K562 (cell line): ENCODE measurements around the gene SSTR1. TPM values are rescaled to one million over a fixed set of nuclear protein-coding genes. Genes with fewer than 3 reads are reported as not detected.

Experiments used
- ATAC-seq: fragments of 200-7000 bp; cut with Tn5 transposase; 3 replicates; pipeline ENCODE4 v1.9.1; 2020; ENCODE audit warnings: moderate library complexity
- BruUV-seq: library from RNA; stranded (reverse); fragments of 400-500 nt; replicated peaks from 2 replicates; lab custom pipeline; 2021; lab: Mats Ljungman, UMichigan
- CTCF ChIA-PET: fragments of 300-600 bp; formaldehyde crosslinking; extraction: SDS; loops from one replicate; lab custom pipeline; 2021; ENCODE audit warnings: low intra/inter-chr PET ratio; lab: Yijun Ruan, JAX
- POLR2A ChIA-PET: fragments of 300-600, 350-650 bp; sonication (Branson Sonifier 250); formaldehyde crosslinking; extraction: SDS; loops from one replicate; lab custom pipeline; 2021; ENCODE audit warnings: antibody characterized with exemption, inconsistent platforms; lab: Yijun Ruan, JAX
- DNase-seq, 4 experiments: peaks; one replicate each; pipeline versions ENCODE4 v3.0.0 to v3.0.0-alpha.2; 2011 to 2018; ENCODE audit warnings: low spot score in 3 of 4, mixed read lengths in 3 of 4; ENCODE audit errors: extremely low read depth in 1 of 4
- FAIRE-seq: peaks from 2 replicates; lab custom pipeline; 2011; peaks lifted over from hg19 to GRCh38; lab: Jason Lieb, UNC
- H2AFZ ChIP-seq: 2 replicates; pipeline ENCODE4 v1.6.0; 2011; ENCODE audit warnings: low read depth, low read length, control low read depth, inconsistent platforms
- H3K27ac ChIP-seq: fragments of 200-600 bp; 3 replicates; pipeline ENCODE4 v1.8.0; 2011; ENCODE audit warnings: low read depth, mild to moderate bottlenecking, control low read depth, inconsistent platforms, low read length, moderate library complexity, mixed read lengths; ENCODE audit errors: extremely low read depth
- H3K27me3 ChIP-seq, 2 experiments: fragments of 300-600 bp in 1 of 2; 2 replicates in 1 of 2; 3 replicates in 1 of 2; pipeline versions ENCODE4 v1.6.0 to v1.8.0; 2011; ENCODE audit warnings: inconsistent platforms in 2 of 2, low read length in 2 of 2, mild to moderate bottlenecking in 1 of 2, mixed read lengths in 1 of 2, moderate library complexity in 1 of 2; ENCODE audit not compliant: control insufficient read depth in 2 of 2, insufficient read depth in 2 of 2
- H3K36me3 ChIP-seq: fragments of 300-600 bp; 3 replicates; pipeline ENCODE4 v1.8.0; 2011; ENCODE audit warnings: mild to moderate bottlenecking, low read length, inconsistent platforms; ENCODE audit not compliant: control insufficient read depth, insufficient read depth
- H3K4me1 ChIP-seq, 2 experiments: fragments of 200-600 bp in 1 of 2; replicated peaks in 1 of 2; 2 replicates in 1 of 2; 3 replicates in 1 of 2; pipeline versions ENCODE4 v1.5.1 to v1.8.0; 2011; ENCODE audit warnings: inconsistent platforms in 2 of 2, low read length in 2 of 2, mild to moderate bottlenecking in 1 of 2, mixed read lengths in 1 of 2, moderate library complexity in 1 of 2; ENCODE audit not compliant: control insufficient read depth in 2 of 2, insufficient read depth in 2 of 2
- H3K4me2 ChIP-seq: 2 replicates; pipeline ENCODE4 v1.6.1; 2011; ENCODE audit warnings: low read length, control low read depth, inconsistent platforms, mixed read lengths; ENCODE audit not compliant: insufficient read depth
- H3K4me3 ChIP-seq: fragments of 200-600 bp; sonication (generic), shearing (Covaris generic); 2 replicates; pipeline ENCODE4 v1.5.1; 2016; ENCODE audit warnings: control low read depth, inconsistent platforms
- H3K79me2 ChIP-seq: fragments of 200-600 bp; 3 replicates; pipeline ENCODE4 v1.8.0; 2011; ENCODE audit warnings: low read length, inconsistent platforms; ENCODE audit not compliant: control insufficient read depth, insufficient read depth
- H3K9ac ChIP-seq, 2 experiments: 2 replicates each; pipeline versions ENCODE4 v1.6.0 to v1.6.1; 2011; ENCODE audit warnings: low read depth in 2 of 2, low read length in 2 of 2, control low read depth in 1 of 2, inconsistent platforms in 1 of 2, mild to moderate bottlenecking in 1 of 2, mixed read lengths in 1 of 2; ENCODE audit not compliant: insufficient read depth in 1 of 2
- H3K9me1 ChIP-seq: one replicate; pipeline ENCODE4 v1.6.0; 2011; ENCODE audit warnings: inconsistent platforms, mild to moderate bottlenecking, low read length, moderate library complexity; ENCODE audit not compliant: control insufficient read depth, insufficient read depth
- H3K9me3 ChIP-seq: replicated peaks from 2 replicates; pipeline ENCODE4 v1.5.1; 2011; ENCODE audit warnings: low read depth, low read length, inconsistent platforms; ENCODE audit not compliant: control insufficient read depth, insufficient read depth
- H4K20me1 ChIP-seq: replicated peaks from 2 replicates; pipeline ENCODE4 v1.6.1; 2011; ENCODE audit warnings: low read length, inconsistent platforms, mixed read lengths; ENCODE audit not compliant: control insufficient read depth, insufficient read depth
- CEBPB ChIP-seq: fragments of 450-650 bp; IDR thresholded peaks from 2 replicates; pipeline ENCODE4 v1.6.1; 2016; ENCODE audit warnings: missing genetic modification characterization, missing compliant biosample characterization
- CREBBP ChIP-seq: IDR thresholded peaks from one replicate; pipeline ENCODE4 v1.6.1; 2012; ENCODE audit warnings: low read depth, mild to moderate bottlenecking, control low read depth, inconsistent platforms, low read length
- FOXM1 ChIP-seq, 2 experiments: fragments of 450-650 bp in 1 of 2; sonication (generic) in 1 of 2; formaldehyde crosslinking in 1 of 2; IDR thresholded peaks; 2 replicates each; pipeline versions ENCODE4 v1.6.1 to v1.9.0; 2017 to 2022; ENCODE audit warnings: low read depth in 2 of 2, mild to moderate bottlenecking in 2 of 2, missing genetic modification reagents in 1 of 2, moderate library complexity in 1 of 2
- FOXP4 ChIP-seq: sonication (generic); formaldehyde crosslinking; IDR thresholded peaks from 2 replicates; pipeline ENCODE4 v1.8.0; 2022; ENCODE audit warnings: mild to moderate bottlenecking, missing genetic modification reagents, borderline replicate concordance
- HMG20A ChIP-seq: fragments of 450-650 bp; formaldehyde crosslinking; conservative IDR thresholded peaks from 2 replicates; pipeline ENCODE4 v1.4.0; 2020; ENCODE audit warnings: mild to moderate bottlenecking, mixed read lengths
- MED1 ChIP-seq: sonication (generic); formaldehyde crosslinking; IDR thresholded peaks from 2 replicates; pipeline ENCODE4 v1.8.1; 2023; ENCODE audit warnings: missing genetic modification reagents, borderline replicate concordance
- MLX ChIP-seq, 2 experiments: fragments of 450-650 bp in 1 of 2; sonication (generic) in 1 of 2; formaldehyde crosslinking; conservative IDR thresholded peaks; 2 replicates each; pipeline versions ENCODE4 v1.4.0 to v1.8.1; 2020 to 2022; ENCODE audit warnings: mild to moderate bottlenecking in 1 of 2, missing genetic modification reagents in 1 of 2
- POLR2AphosphoS2 ChIP-seq: IDR thresholded peaks from 2 replicates; pipeline ENCODE4 v1.6.1; 2012; ENCODE audit warnings: low read length, improper control_type of control experiment
- POLR2B ChIP-seq: fragments of 450-650 bp; IDR thresholded peaks from 2 replicates; pipeline ENCODE4 v1.6.1; 2018; ENCODE audit warnings: low read depth; ENCODE audit not compliant: partially characterized antibody
- SMARCC2 ChIP-seq: fragments of 450-650 bp; IDR thresholded peaks from 2 replicates; pipeline ENCODE4 v1.6.1; 2017; ENCODE audit warnings: antibody characterized with exemption, moderate library complexity, mild to moderate bottlenecking, low read depth
- SMARCE1 ChIP-seq: fragments of 450-650 bp; IDR thresholded peaks from 2 replicates; pipeline ENCODE4 v1.7.1; 2016; ENCODE audit warnings: mild to moderate bottlenecking
- ZNF12 ChIP-seq: sonication (generic); formaldehyde crosslinking; IDR thresholded peaks from 2 replicates; pipeline ENCODE4 v1.4.0; 2020; ENCODE audit warnings: mild to moderate bottlenecking, missing genetic modification reagents
- ZNF121 ChIP-seq: sonication (generic); formaldehyde crosslinking; conservative IDR thresholded peaks from 2 replicates; pipeline ENCODE4 v1.8.0; 2022; ENCODE audit warnings: missing genetic modification reagents
- ZNF79 ChIP-seq: fragments of 250-450 bp; sonication (Bioruptor Pico); IDR thresholded peaks from 2 replicates; pipeline ENCODE4 v1.4.0; 2020; ENCODE audit warnings: low read depth, mild to moderate bottlenecking, moderate library complexity
- ZSCAN29 ChIP-seq: fragments of 450-650 bp; IDR thresholded peaks from 2 replicates; pipeline ENCODE4 v1.6.1; 2017
- WGBS: fragments of 100-300 bp; shearing (Covaris generic); methylation state at CpG from one replicate; pipeline ENCODE4 v1.1.6; 2016; ENCODE audit warnings: low coverage, mixed read lengths; ENCODE audit not compliant: insufficient coverage; ENCODE audit errors: missing lambda C conversion rate; 5-methylcytosine and 5-hydroxymethylcytosine counted together
- in situ Hi-C: fragments of 300-500 bp; cut with MboI; formaldehyde crosslinking; loops from 4 replicates; pipeline ENCODE4 v1.15.0; 2018; ENCODE audit warnings: inconsistent platforms, mixed read lengths
- intact Hi-C: fragments of 100-400 bp; cut with micrococcal nuclease; formaldehyde crosslinking; loops from 2 replicates; pipeline ENCODE4 v1.14.2; 2022
- polyA plus RNA-seq, 8 experiments: library from polyadenylated mRNA; depleted of rRNA in 4 of 8; stranded (reverse) in 5 of 8; unstranded in 3 of 8; fragments of >200 nt; fragmentation: Nextera tagmentation in 2 of 8; fragmentation: Illumina TruSeq in 1 of 8; extraction: Ambion mirVana in 2 of 8; extraction: Trizol in 1 of 8; gene quantifications; 2 replicates each; pipeline versions ENCODE4 v1.2.1 to v1.2.3, GENCODE V29; 2011 to 2014; ENCODE audit warnings: inconsistent platforms in 1 of 8, missing spikeins in 1 of 8
- total RNA-seq, 7 experiments: library from RNA; depleted of rRNA in 6 of 7; stranded (reverse); fragments of >200 nt in 6 of 7; fragmentation: Illumina TruSeq in 2 of 7; extraction: Trizol in 2 of 7; gene quantifications; 2 replicates each; pipeline versions ENCODE4 v1.2.1 to v1.2.3, GENCODE V29; 2011 to 2021; ENCODE audit warnings: low replicate concordance in 1 of 7
- TF ChIP-seq, protein P1 (sequence below): fragments of 250-450 bp; sonication (Bioruptor Pico); IDR thresholded peaks from 2 replicates; pipeline ENCODE4 v1.4.0; 2020; ENCODE audit warnings: mild to moderate bottlenecking, moderate library complexity, borderline replicate concordance

The SSTR1 gene
- total and polyA plus RNA-seq, 9 of the 15 experiments (the other 6 are each of a cell fraction or from before 2014, with no cell fraction given) = not detected

GRCh38 chr14:38226366-38226765, 18.7 kb downstream of the SSTR1 start:
- H3K9me1 ChIP-seq = no peaks in the 10 kb centered on the region
- H3K4me1 ChIP-seq = no peaks in the 10 kb centered on the region
- H4K20me1 ChIP-seq = no peaks in the 10 kb centered on the region
- H3K27ac ChIP-seq = no peak overlapping the region
- DNase-seq = no peak
- H3K79me2 ChIP-seq = no peaks in the 10 kb centered on the region
- FAIRE-seq = no peak
- in situ Hi-C loops = no loop called here
- BruUV-seq = no TSS peak
- H3K9ac ChIP-seq = no peak overlapping the region
- ATAC-seq = no peak
- intact Hi-C loops = no loop called here
- H3K27me3 ChIP-seq = no peaks in the 10 kb centered on the region
- H3K9me3 ChIP-seq = no peaks in the 10 kb centered on the region
- 0% methylated on average over 3 of the region's 3 CpGs for WGBS
- TF ChIP-seq CEBPB (tag) (no peak), ZSCAN29 (no peak), MED1 (CRISPR knock-in tag) (no peak), SMARCC2 (no peak), ZNF12 (CRISPR knock-in tag) (no peak), FOXM1 (IDR thresholded peaks at IDR 0.05; ENCODE audit: low read depth) (no peak), FOXM1 (CRISPR knock-in tag; IDR thresholded peaks at IDR 0.05; ENCODE audit: low read depth) (no peak), POLR2B (no peak), SMARCE1 (no peak), CREBBP (no peak), ZNF121 (CRISPR knock-in tag) (no peak), POLR2AphosphoS2 (no peak), FOXP4 (CRISPR knock-in tag) (no peak), MLX (CRISPR knock-in tag; conservative IDR thresholded peaks at IDR 0.05) (no peak), ZNF79 (CRISPR knock-in tag) (no peak), HMG20A (CRISPR knock-in tag) (no peak)
- TF ChIP-seq, protein P1, sequence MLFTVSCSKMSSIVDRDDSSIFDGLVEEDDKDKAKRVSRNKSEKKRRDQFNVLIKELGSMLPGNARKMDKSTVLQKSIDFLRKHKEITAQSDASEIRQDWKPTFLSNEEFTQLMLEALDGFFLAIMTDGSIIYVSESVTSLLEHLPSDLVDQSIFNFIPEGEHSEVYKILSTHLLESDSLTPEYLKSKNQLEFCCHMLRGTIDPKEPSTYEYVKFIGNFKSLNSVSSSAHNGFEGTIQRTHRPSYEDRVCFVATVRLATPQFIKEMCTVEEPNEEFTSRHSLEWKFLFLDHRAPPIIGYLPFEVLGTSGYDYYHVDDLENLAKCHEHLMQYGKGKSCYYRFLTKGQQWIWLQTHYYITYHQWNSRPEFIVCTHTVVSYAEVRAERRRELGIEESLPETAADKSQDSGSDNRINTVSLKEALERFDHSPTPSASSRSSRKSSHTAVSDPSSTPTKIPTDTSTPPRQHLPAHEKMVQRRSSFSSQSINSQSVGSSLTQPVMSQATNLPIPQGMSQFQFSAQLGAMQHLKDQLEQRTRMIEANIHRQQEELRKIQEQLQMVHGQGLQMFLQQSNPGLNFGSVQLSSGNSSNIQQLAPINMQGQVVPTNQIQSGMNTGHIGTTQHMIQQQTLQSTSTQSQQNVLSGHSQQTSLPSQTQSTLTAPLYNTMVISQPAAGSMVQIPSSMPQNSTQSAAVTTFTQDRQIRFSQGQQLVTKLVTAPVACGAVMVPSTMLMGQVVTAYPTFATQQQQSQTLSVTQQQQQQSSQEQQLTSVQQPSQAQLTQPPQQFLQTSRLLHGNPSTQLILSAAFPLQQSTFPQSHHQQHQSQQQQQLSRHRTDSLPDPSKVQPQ (CRISPR knock-in tag) = no peak
- no peak overlapping the region for H2AFZ ChIP-seq
- POLR2A ChIA-PET = no interaction called here
- H3K4me2 ChIP-seq = no peak overlapping the region
- H3K36me3 ChIP-seq = no peaks in the 10 kb centered on the region
- CTCF ChIA-PET = no interaction called here
- H3K4me3 ChIP-seq = no peak overlapping the region
